Hepatocyte (in vitro differentiated cells): Measurements from ENCODE around the gene USH2A.

Source experiments
- CTCF ChIP-seq: fragments of 200-600 bp; sonication (generic); IDR thresholded peaks from 2 replicates; pipeline ENCODE4 v1.5.1; 2016; ENCODE audit warnings: antibody characterized with exemption, mild to moderate bottlenecking; ENCODE audit not compliant: poor library complexity
- EZH2 ChIP-seq: fragments of 200-600 bp; sonication (generic); IDR thresholded peaks from 2 replicates; pipeline ENCODE4 v1.6.1; 2016; ENCODE audit warnings: antibody characterized with exemption, mild to moderate bottlenecking, borderline replicate concordance

- no peak for TF ChIP-seq CTCF
- TF ChIP-seq EZH2: no peak
Measured at GRCh38 chr1:215905493-215906115, 517.6 kb downstream of the USH2A start.
